Measurements from ENCODE around the gene MINDY4B.

MINDY4B gene

DNA sequence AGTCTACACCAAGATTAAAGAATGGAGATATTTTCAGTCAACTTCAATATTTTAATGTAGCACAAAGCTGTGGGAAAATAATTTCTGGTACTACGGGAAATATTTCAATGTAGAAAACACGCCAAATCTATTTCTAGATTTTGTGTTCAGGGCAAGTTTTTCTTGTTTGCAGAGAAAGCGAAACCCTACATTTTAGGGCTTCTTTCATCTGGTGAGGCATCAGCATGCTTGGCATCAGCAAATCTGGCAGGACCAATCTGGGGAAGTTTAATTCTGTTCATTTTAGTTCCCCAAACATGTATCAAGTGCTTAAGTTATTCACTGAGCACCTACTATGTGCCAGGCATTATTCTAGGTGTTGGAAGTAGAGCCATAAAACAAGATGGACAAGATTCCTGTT is 37.0 kb upstream of the MINDY4B start:
- Histone ChIP-seq H3K9me3 (ENCODE audit: control insufficient read depth, insufficient read depth, low read depth, low read length) (no peaks in the 10 kb centered on the region), H3K4me1 (ENCODE audit: control insufficient read depth, insufficient read depth, low read length) (no peaks in the 10 kb centered on the region), H3K27ac (ENCODE audit: extremely low read depth, low read depth, low read length) (no peak overlapping the region), H3K36me3 (ENCODE audit: control insufficient read depth in 2 of 2, insufficient read depth in 1 of 2, low read length in 2 of 2) (no peaks in the 10 kb centered on the region), H3K4me3 (ENCODE audit: low read depth, low read length) (no peak overlapping the region)
- TF ChIP-seq ZNF416 (tag by site-specific recombination; IDR thresholded peaks at IDR 0.05) (no peak), ZNF843 (tag by site-specific recombination; IDR thresholded peaks at IDR 0.05) (no peak), ZBTB48 (tag by site-specific recombination; IDR thresholded peaks at IDR 0.05) (no peak), ZNF214 (tag by site-specific recombination; IDR thresholded peaks at IDR 0.05; ENCODE audit: borderline replicate concordance) (no peak), ZFHX2 (tag by site-specific recombination; conservative IDR thresholded peaks at IDR 0.05) (no peak), SCRT1 (tag by site-specific recombination; IDR thresholded peaks at IDR 0.05; ENCODE audit: borderline replicate concordance) (no peak)
- TF ChIP-seq, protein P1, sequence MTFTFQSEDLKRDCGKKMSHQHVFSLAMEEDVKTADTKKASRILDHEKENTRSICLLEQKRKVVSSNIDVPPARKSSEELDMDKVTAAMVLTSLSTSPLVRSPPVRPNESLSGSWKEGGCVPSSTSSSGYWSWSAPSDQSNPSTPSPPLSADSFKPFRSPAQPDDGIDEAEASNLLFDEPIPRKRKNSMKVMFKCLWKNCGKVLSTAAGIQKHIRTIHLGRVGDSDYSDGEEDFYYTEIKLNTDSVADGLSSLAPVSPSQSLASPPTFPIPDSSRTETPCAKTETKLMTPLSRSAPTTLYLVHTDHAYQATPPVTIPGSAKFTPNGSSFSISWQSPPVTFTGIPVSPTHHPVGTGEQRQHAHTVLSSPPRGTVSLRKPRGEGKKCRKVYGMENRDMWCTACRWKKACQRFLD (tag by site-specific recombination; IDR thresholded peaks at IDR 0.05), result no peak
- TF ChIP-seq, protein P2, sequence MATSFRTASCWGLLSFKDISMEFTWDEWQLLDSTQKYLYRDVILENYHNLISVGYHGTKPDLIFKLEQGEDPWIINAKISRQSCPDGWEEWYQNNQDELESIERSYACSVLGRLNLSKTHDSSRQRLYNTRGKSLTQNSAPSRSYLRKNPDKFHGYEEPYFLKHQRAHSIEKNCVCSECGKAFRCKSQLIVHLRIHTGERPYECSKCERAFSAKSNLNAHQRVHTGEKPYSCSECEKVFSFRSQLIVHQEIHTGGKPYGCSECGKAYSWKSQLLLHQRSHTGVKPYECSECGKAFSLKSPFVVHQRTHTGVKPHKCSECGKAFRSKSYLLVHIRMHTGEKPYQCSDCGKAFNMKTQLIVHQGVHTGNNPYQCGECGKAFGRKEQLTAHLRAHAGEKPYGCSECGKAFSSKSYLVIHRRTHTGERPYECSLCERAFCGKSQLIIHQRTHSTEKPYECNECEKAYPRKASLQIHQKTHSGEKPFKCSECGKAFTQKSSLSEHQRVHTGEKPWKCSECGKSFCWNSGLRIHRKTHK (tag by site-specific recombination; IDR thresholded peaks at IDR 0.05), result no peak
- TF ChIP-seq, protein P3, sequence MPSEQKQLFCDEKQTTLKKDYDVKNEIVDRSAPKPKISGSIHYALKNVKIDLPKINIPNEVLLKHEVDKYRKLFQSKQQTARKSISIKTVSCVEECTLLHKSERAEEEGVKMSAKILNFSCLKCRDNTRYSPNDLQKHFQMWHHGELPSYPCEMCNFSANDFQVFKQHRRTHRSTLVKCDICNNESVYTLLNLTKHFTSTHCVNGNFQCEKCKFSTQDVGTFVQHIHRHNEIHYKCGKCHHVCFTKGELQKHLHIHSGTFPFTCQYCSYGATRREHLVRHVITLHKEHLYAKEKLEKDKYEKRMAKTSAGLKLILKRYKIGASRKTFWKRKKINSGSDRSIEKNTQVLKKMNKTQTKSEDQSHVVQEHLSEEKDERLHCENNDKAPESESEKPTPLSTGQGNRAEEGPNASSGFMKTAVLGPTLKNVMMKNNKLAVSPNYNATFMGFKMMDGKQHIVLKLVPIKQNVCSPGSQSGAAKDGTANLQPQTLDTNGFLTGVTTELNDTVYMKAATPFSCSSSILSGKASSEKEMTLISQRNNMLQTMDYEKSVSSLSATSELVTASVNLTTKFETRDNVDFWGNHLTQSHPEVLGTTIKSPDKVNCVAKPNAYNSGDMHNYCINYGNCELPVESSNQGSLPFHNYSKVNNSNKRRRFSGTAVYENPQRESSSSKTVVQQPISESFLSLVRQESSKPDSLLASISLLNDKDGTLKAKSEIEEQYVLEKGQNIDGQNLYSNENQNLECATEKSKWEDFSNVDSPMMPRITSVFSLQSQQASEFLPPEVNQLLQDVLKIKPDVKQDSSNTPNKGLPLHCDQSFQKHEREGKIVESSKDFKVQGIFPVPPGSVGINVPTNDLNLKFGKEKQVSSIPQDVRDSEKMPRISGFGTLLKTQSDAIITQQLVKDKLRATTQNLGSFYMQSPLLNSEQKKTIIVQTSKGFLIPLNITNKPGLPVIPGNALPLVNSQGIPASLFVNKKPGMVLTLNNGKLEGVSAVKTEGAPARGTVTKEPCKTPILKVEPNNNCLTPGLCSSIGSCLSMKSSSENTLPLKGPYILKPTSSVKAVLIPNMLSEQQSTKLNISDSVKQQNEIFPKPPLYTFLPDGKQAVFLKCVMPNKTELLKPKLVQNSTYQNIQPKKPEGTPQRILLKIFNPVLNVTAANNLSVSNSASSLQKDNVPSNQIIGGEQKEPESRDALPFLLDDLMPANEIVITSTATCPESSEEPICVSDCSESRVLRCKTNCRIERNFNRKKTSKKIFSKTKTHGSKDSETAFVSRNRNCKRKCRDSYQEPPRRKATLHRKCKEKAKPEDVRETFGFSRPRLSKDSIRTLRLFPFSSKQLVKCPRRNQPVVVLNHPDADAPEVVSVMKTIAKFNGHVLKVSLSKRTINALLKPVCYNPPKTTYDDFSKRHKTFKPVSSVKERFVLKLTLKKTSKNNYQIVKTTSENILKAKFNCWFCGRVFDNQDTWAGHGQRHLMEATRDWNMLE (tag by site-specific recombination; conservative IDR thresholded peaks at IDR 0.05; ENCODE audit: low read depth), result no peak
- TF ChIP-seq, protein P4, sequence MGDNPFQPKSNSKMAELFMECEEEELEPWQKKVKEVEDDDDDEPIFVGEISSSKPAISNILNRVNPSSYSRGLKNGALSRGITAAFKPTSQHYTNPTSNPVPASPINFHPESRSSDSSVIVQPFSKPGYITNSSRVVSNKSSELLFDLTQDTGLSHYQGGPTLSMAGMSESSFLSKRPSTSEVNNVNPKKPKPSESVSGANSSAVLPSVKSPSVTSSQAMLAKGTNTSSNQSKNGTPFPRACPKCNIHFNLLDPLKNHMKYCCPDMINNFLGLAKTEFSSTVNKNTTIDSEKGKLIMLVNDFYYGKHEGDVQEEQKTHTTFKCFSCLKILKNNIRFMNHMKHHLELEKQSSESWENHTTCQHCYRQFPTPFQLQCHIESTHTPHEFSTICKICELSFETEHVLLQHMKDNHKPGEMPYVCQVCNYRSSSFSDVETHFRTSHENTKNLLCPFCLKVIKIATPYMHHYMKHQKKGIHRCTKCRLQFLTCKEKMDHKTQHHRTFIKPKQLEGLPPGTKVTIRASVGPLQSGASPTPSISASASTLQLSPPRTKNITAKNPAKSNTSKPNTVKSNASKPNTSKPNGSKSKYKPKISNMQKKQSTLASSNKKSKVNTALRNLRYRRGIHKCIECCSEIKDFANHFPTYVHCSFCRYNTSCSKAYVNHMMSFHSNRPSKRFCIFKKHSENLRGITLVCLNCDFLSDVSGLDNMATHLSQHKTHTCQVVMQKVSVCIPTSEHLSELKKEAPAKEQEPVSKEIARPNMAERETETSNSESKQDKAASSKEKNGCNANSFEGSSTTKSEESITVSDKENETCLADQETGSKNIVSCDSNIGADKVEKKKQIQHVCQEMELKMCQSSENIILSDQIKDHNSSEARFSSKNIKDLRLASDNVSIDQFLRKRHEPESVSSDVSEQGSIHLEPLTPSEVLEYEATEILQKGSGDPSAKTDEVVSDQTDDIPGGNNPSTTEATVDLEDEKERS (tag by site-specific recombination; IDR thresholded peaks at IDR 0.05), result no peak
- ChIA-PET POLR2A (no interaction called here), CTCF (no interaction called here)

DNA sequence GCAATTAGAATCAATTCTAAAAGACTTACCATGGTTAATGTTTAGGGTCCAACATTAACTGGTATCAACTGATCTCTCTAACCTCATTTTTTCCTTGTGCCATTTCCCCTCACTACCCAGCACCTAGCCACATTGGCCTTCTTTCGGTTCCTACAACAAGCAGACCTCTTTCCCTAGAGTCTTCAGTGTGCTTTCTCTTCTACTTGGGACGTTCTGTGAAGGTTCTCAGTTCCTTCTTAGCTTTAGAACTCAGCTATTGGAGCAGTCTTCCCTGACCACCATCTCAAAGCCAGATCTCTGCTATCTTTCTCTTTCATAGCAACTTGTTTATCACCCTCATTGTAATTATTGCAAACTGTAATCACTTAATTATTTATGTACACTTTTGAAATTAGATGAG is 31.5 kb upstream of the MINDY4B start:
- ChIA-PET CTCF (no interaction called here), POLR2A (no interaction called here)
- Histone ChIP-seq H3K9me3 (ENCODE audit: control insufficient read depth, insufficient read depth, low read depth, low read length) (no peaks in the 10 kb centered on the region), H3K27ac (ENCODE audit: extremely low read depth, low read depth, low read length) (no peak overlapping the region), H3K4me1 (ENCODE audit: control insufficient read depth, insufficient read depth, low read length) (no peaks in the 10 kb centered on the region), H3K36me3 (ENCODE audit: control insufficient read depth in 2 of 2, insufficient read depth in 1 of 2, low read length in 2 of 2) (no peaks in the 10 kb centered on the region), H3K4me3 (ENCODE audit: low read depth, low read length) (no peak overlapping the region)
- TF ChIP-seq ZFP41 (tag by site-specific recombination; IDR thresholded peaks at IDR 0.05; ENCODE audit: borderline replicate concordance) (no peak), ZNF394 (tag by site-specific recombination; IDR thresholded peaks at IDR 0.05; ENCODE audit: borderline replicate concordance) (no peak), ZNF48 (tag by site-specific recombination; IDR thresholded peaks at IDR 0.05) (no peak), ZNF664 (tag by site-specific recombination; IDR thresholded peaks at IDR 0.05) (no peak), ZNF776 (tag by site-specific recombination; IDR thresholded peaks at IDR 0.05; ENCODE audit: borderline replicate concordance) (no peak), ZNF341 (tag by site-specific recombination; IDR thresholded peaks at IDR 0.05; ENCODE audit: low read depth) (no peak), ZNF624 (tag by site-specific recombination; IDR thresholded peaks at IDR 0.05) (no peak), ZNF239 (tag by site-specific recombination; IDR thresholded peaks at IDR 0.05) (no peak), KLF7 (tag by site-specific recombination; IDR thresholded peaks at IDR 0.05; ENCODE audit: borderline replicate concordance) (no peak), ZNF211 (tag by site-specific recombination; IDR thresholded peaks at IDR 0.05; ENCODE audit: low read depth) (no peak), ZBTB17 (tag by site-specific recombination; IDR thresholded peaks at IDR 0.05) (no peak), MZF1 (tag by site-specific recombination; IDR thresholded peaks at IDR 0.05; ENCODE audit: borderline replicate concordance) (no peak), ZNF423 (tag by site-specific recombination; IDR thresholded peaks at IDR 0.05) (no peak)
- TF ChIP-seq, protein P5, sequence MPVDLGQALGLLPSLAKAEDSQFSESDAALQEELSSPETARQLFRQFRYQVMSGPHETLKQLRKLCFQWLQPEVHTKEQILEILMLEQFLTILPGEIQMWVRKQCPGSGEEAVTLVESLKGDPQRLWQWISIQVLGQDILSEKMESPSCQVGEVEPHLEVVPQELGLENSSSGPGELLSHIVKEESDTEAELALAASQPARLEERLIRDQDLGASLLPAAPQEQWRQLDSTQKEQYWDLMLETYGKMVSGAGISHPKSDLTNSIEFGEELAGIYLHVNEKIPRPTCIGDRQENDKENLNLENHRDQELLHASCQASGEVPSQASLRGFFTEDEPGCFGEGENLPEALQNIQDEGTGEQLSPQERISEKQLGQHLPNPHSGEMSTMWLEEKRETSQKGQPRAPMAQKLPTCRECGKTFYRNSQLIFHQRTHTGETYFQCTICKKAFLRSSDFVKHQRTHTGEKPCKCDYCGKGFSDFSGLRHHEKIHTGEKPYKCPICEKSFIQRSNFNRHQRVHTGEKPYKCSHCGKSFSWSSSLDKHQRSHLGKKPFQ (tag by site-specific recombination; IDR thresholded peaks at IDR 0.05), result no peak
